Measurements from ENCODE around the gene E2F3. TPM values are rescaled to one million over a fixed set of nuclear protein-coding genes. Genes with fewer than 3 reads are reported as not detected.

The E2F3 gene
- total and polyA plus RNA-seq, 10 of the 15 experiments (the other 5 are each of a cell fraction or from before 2014, with no cell fraction given): 5.1 to 16.8 (median 10.6) TPM

DNA sequence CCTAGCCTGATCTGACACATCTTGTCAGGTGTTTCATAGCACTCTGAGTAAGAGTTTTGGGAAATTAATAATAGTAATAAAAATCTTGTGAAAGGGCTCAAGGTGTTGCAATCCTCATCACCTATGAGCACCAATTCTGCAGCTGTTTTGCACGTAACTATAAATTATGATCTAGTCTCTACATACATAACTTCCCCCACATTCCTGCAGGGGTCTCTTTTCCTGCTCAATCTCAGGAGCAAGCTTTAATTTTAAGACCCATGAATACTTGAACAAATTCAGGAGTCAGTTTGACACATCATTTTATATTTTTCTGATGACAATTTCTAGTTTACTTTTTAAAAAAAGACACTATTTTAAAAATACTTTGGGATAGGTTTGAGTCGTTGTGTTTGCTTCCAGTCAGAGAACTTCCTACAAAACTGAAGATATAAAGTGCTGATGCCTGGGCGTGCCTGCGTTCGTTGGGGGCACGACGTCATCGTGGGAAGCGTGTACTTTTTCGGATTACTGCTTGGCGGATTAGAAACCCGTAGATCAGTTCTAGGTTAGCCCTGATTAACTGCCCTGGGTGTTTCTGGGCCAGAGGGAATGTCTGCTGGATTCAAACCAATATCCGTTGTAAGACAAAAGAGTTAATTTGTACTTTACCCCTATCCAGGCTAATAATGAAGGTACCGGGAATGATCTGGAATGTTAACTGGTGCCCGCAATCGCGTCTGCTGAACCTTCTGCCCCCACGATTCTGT lies 1.0 kb upstream of the E2F3 start:
- Histone ChIP-seq H2AFZ (ENCODE audit: control insufficient read depth, low read depth, low read length) (peak overlapping the region; percentile 82), H3K27me3 (replicated peaks in 1 of 2; ENCODE audit: control insufficient read depth in 2 of 2, insufficient read depth in 2 of 2, low read length in 1 of 2) (no peaks in the 10 kb centered on the region), H3K9me3 (replicated peaks; ENCODE audit: control insufficient read depth, insufficient read depth, low read length) (no peaks in the 10 kb centered on the region; the same call in 2 of the 3 replicates), H3K79me2 (ENCODE audit: control insufficient read depth, insufficient read depth, low read length) (peaks cover 36% of the 10 kb centered on the region), H4K20me1 (ENCODE audit: control insufficient read depth, insufficient read depth) (no peaks in the 10 kb centered on the region), H3K4me3 (peak overlapping the region; percentile 77), H3K27ac (ENCODE audit: control insufficient read depth, insufficient read depth) (no peak overlapping the region), H3K4me2 (ENCODE audit: control insufficient read depth, insufficient read depth) (peak overlapping the region; percentile 91), H3K36me3 (ENCODE audit: control insufficient read depth in 2 of 2, insufficient read depth in 2 of 2, low read length in 1 of 2) (no peaks in the 10 kb centered on the region), H3K4me1 (ENCODE audit: control insufficient read depth, insufficient read depth, low read length) (no peaks in the 10 kb centered on the region), H3K9ac (ENCODE audit: control insufficient read depth, insufficient read depth, low read length) (peak overlapping the region; percentile 53)
- DNase-seq (ENCODE audit: low read depth, low spot score) (no peak), FAIRE-seq (no peak), ATAC-seq (no peak)
- RAD21 ChIA-PET (ENCODE audit: unreplicated experiment): interaction anchor here (1.3 to 2.0 kb wide), 3 partner anchors 81 to 127 kb away, joined by 3 to 6 read pairs (median 5); no protein-coding TSS in a partner anchor
- in situ Hi-C loops (cut with MboI): no loop called here
- intact Hi-C loops (cut with micrococcal nuclease; ENCODE audit: unreplicated experiment): loop anchor here (2.0 to 5.0 kb wide), 3 partner anchors 80 to 188 kb away; partner anchors contain the start of gene MBOAT1
- WGBS (ENCODE audit: insufficient coverage, insufficient replicate concordance, low lambda C conversion rate, missing lambda C conversion rate): 7% methylated on average over 18 of the region's 18 CpGs
- CTCF ChIA-PET: interaction anchor here (0.6 to 3.2 kb wide), 7 partner anchors 9 to 141 kb away, joined by 3 to 22 read pairs (median 3); no protein-coding TSS in a partner anchor
- POLR2A ChIA-PET: no interaction called here
- TF ChIP-seq RUNX3 (IDR thresholded peaks at IDR 0.05; ENCODE audit: low read length) (0 out of 2 replicates have a peak, but pooled peaks have one; percentile 21), SMC3 (IDR thresholded peaks at IDR 0.05; ENCODE audit: borderline replicate concordance, low read length) (peak; percentile 1; the same call in 1 of the 2 replicates), IKZF1 (conservative IDR thresholded peaks at IDR 0.05) (peak; percentile 31; the same call in 1 of the 2 replicates), CREM (IDR thresholded peaks at IDR 0.05; ENCODE audit: low read depth) (peak; percentile 56), KLF5 (IDR thresholded peaks at IDR 0.05; ENCODE audit: partially characterized antibody) (no peak), FOXK2 (IDR thresholded peaks at IDR 0.05) (no peak), IKZF2 (IDR thresholded peaks at IDR 0.05) (peak; percentile 17 to 56)
- TF ChIP-seq, protein P1, sequence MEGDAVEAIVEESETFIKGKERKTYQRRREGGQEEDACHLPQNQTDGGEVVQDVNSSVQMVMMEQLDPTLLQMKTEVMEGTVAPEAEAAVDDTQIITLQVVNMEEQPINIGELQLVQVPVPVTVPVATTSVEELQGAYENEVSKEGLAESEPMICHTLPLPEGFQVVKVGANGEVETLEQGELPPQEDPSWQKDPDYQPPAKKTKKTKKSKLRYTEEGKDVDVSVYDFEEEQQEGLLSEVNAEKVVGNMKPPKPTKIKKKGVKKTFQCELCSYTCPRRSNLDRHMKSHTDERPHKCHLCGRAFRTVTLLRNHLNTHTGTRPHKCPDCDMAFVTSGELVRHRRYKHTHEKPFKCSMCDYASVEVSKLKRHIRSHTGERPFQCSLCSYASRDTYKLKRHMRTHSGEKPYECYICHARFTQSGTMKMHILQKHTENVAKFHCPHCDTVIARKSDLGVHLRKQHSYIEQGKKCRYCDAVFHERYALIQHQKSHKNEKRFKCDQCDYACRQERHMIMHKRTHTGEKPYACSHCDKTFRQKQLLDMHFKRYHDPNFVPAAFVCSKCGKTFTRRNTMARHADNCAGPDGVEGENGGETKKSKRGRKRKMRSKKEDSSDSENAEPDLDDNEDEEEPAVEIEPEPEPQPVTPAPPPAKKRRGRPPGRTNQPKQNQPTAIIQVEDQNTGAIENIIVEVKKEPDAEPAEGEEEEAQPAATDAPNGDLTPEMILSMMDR (IDR thresholded peaks at IDR 0.05 in 2 of 3, conservative IDR thresholded peaks at IDR 0.05 in 1 of 3; ENCODE audit: control insufficient read depth in 2 of 3, extremely low read depth in 1 of 3, insufficient read depth in 1 of 3, low read depth in 3 of 3, low read length in 3 of 3): peak; percentile 7 to 24 (median 16); a peak in 2 of 6 replicates
- SMC1A ChIA-PET (ENCODE audit: uncharacterized antibody, unreplicated experiment): interaction anchor here (0.9 to 2.6 kb wide), 6 partner anchors 23 to 123 kb away, joined by 3 to 7 read pairs (median 4); no protein-coding TSS in a partner anchor
- BruUV-seq (replicated peaks): TSS peak; percentile 70
